Thyroid gland (tissue), 4 donors: ENCODE results near the gene PAQR5.

Source experiments
- CTCF ChIP-seq, 6 experiments: fragments of 200-600 bp in 3 of 6; fragments of 450-650 bp in 3 of 6; sonication (generic) in 3 of 6; IDR thresholded peaks; one replicate each; pipeline ENCODE4 v1.5.1; 2016 to 2019; ENCODE audit warnings: antibody characterized with exemption in 6 of 6, mild to moderate bottlenecking in 2 of 6, inconsistent platforms in 1 of 6, moderate library complexity in 1 of 6
- POLR2A ChIP-seq, 2 donors: fragments of 450-650 bp; IDR thresholded peaks; one replicate each; pipeline ENCODE4 v1.6.1; 2017; ENCODE audit warnings: antibody characterized with exemption in 2 of 2, mild to moderate bottlenecking in 2 of 2, moderate library complexity in 1 of 2

GRCh38 chr15:69338535-69339213, 40.0 kb downstream of the PAQR5 start:
- TF ChIP-seq CTCF (IDR thresholded peaks at IDR 0.05) (no peak), POLR2A (IDR thresholded peaks at IDR 0.05) (no peak)
